ENCODE results near the gene LONRF2.
"Not testable (repeated sequence)": the region's sequence is repeated elsewhere in the genome, so short reads cannot be mapped to it uniquely, and the experiment has no call there.

- not testable (repeated sequence) for TF ChIP-seq EZH2 (IDR thresholded peaks at IDR 0.05; ENCODE audit: insufficient read depth, poor library complexity, severe bottlenecking); EZH2phosphoT487 (IDR thresholded peaks at IDR 0.05; ENCODE audit: insufficient read depth, low read depth)
Observed at GRCh38 chr2:100362269-100362668, 40.0 kb upstream of the LONRF2 start.

Data from GM23248 (cell line).